GM18498 (cell line): Measurements from ENCODE around the gene SERF1B.
"Not testable (repeated sequence)": the region's sequence is repeated elsewhere in the genome, so short reads cannot be mapped to it uniquely, and the experiment has no call there.

Experiments
- ATAC-seq: cut with Tn5 transposase; IDR thresholded peaks from one replicate; pipeline ENCODE4 v1.9.1; 2021; ENCODE audit warnings: mild to moderate bottlenecking, moderate library complexity; ENCODE audit not compliant: unreplicated experiment

Gene SERF1B

DNA sequence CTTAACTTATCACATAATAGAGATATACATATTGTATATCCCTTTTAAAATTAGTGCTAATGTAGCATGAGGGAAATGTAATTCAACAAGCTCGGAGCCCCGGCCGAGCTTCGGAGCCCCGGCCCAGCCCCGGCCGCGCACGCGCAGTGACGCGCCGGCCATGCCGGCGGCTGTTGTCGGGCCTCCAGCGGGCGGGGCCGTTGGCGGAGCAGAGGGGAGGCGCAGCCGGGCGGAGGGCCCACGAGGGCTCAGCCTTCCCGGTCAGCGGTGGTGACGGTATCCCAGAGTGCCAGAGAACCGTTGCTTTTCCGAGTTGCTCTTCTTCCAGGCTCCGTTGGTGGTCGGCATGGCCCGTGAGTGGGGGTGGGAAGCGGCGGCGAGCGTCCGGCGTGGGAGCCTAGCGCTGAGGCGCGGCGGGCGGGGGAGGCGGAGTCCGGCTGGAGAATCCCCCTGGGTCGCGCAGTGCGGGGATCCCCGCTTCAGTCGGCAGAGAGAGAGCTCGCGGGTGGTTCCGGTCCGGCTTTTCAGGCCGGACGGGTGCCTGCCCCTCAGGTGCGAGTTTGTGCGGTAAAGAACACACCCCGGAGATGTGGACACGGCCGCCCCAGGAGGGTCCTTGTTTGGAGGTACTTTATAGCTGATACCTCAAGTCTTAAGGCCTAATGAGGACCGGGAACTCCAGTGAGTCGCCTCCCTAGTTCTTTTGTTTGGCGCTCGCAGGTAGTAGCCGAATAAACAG, at the start of gene SERF1B:
Gene SERF1B (plus strand): TSS at position 146 of the 739 bp plus-strand sequence. CDS start 201 bp downstream, at position 347.
- peak; percentile 92 for ATAC-seq

DNA sequence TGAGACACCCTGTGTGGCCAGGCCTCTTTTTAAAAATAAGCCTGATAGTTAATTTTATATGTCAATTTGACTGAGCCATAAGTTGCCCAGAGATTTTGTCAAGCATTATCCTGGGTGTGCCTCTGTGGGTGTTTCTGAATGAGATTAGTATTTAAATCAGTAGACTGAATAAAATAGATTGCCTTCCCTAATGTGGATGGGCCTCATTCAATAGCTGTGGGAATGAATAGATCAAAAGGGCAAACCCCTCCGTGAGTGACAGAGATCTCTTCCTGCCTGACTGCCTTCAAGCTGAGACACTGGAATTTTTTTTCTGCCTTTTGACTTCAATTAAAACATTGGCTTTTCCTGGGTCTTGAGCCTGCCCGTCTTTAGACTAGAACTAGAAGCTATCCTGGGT, 33.3 kb upstream of the SERF1B start:
- not testable (repeated sequence) for ATAC-seq

DNA sequence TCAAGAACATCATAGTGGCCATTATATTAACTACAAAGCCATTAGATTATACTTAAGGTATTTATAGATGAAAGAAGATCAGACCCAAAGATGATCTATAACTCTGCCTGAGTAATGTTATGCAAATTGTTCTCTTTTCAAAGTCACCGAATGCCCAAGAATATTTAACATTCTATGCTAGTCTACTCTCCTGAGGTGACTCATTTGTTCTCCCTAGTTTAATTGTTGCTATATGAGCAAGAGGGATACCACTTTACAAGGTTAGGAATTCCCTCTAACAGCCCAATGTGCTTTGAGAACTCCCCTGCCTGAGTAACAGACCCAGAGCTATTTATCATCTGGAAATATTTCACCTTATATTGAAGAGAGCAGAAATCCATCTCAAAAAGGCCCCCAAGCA, 29.5 kb upstream of the SERF1B start:
- not testable (repeated sequence) for ATAC-seq

DNA sequence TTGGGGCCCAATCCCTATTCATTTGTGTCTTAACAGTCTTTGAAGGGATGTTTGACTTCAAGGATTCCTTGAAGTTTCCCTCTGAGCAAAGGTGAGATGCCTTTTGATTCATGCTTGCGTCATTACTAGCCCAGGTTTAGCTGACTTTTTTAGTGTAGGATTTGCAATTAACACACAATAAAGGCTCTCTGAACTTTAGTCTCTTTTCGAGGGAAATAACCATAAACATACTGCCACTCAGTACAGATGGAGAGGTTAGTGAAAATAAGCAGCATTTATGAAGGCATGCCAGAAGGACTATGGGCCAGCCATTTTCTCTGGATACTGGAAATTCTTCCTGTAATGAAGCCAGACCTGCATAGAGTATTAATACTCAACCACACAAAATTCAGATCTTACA, 4.4 kb upstream of the SERF1B start:
- not testable (repeated sequence) for ATAC-seq

DNA sequence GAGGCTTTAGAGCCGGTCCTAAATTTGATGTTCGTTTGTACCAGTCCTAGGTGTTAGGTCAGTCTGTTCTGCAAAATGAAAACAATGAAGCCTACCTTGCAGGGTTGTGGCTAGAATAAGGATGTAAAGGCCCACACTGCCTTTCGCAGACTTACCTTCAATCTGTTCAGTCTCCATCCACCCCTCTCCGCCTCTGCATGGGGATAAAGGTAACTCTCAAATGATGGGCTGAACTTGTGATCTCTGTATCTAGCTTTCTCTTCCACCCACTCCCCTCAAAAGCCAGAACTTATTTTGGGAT, 744 bp downstream of the SERF1B start:
- ATAC-seq = not testable (repeated sequence)

DNA sequence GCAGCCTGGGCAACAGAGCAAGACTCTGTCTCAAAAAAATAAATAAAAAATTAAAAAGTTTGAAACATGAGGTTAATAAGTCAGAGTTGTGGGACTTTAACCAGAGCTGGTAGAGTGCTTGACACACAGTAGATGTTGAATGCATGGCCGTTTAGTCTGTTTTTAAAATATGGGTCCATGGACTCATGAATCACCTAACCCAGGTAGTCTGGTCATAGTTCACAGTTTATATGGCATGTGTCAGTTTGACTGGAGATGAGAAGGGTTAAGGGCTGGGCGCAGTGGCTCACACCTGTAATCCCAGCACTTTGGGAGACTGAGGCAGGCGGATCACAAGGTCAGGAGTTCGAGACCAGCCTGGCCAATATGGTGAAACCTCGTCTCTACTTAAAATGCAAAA, 6.2 kb downstream of the SERF1B start:
- not testable (repeated sequence) for ATAC-seq

DNA sequence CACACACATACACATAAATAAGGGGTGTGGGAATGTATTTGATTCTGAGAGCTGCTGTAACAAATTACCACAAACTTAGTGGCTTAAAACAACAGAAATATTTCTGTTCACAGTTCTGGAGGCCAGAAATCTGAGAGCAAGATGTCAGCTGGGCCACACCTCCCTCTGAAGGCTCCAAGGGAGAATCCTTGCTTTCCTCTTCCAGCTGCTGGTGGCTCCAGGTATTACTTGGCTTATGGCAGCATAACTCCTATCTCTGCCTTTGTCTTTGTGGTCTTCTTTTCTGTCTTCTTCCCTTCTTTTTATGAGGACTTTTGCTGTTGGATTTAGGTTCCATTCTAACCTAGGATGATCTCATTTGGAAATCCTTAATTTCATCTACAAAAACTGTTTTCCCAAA, 16.4 kb downstream of the SERF1B start:
- not testable (repeated sequence) for ATAC-seq

DNA sequence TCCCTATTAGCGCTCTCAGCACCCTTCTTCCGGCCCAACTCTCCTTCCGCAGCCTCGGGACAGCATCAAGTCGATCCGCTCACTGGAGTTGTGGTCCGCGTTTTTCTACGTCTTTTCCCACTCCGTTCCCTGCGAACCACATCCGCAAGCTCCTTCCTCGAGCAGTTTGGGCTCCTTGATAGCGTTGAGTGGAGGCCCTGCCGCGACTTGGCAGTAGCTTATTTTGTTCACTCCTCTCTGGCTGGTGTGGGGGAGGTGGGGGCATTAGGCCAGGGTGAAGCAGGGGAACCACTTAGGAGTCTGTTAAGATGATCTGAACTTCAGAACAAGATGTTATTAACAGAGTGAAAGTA, 24.7 kb downstream of the SERF1B start:
- ATAC-seq = not testable (repeated sequence)

DNA sequence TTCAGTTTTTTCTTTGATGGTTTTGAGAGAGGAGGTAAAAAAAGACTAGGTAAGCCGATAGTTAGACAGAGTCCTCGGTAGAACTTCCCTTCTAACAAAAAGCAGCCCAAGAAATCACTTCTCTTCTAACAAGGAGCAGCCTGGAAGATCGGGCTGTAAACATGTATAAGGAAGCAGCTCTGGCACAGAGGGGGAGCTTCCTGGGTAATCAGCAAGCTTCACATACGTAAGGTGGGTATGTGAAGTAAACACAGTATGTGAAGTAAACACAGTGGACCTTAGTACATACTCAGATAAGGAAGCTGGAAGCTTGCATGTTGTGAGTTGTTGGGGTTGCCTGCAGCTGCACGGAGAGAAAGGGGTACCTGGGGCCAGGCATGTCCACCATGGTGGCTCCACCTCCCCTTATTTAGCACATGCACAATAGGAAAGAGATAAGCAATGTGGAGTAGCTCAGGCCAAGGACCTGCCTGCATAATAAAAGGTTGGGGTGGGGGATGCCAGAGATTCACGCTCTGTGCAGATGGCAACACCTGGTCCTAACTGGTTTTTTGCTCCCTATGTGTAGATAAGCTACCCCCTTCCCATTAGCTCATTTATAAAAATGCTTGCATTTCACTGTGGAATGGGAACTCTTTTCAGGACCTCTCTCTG, 31.4 kb downstream of the SERF1B start:
- ATAC-seq = not testable (repeated sequence)

DNA sequence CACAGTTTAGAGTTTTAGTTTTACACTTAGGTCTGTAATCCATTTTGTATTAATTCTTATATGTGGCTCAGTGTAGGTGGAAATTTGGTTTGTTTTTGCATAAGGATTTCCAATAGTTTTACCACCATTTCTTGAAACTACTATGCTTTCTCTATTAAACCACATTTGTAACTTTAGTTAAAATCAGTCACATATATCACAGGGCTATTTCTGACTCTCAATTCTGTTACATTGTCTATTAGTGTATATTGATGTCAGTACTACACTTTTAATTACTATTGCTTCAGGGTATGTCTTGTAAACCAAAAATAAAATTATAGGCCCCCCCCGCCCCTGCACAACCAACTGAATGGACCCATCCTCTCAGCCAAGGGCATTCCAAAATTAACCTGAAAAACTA, 32.1 kb downstream of the SERF1B start:
- not testable (repeated sequence) for ATAC-seq

DNA sequence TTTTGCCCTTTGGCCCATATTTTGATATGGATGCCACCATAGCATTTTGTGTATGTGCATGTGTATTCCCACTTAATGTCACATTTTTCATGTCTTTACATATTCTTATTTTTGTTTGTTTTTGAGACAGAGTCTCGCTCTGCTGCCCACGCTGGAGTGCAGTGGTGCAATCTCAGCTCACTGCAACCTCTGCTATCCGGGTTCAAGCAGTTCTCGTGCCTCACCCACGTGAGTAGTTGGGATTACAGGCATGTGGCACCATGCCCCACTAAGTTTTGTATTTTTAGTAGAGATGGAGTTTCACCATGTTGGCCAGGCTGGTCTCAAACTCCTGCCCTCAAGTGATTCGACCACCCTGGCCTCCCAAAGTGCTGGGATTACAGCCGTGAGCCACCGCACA, 52.6 kb downstream of the SERF1B start:
- not testable (repeated sequence) for ATAC-seq

DNA sequence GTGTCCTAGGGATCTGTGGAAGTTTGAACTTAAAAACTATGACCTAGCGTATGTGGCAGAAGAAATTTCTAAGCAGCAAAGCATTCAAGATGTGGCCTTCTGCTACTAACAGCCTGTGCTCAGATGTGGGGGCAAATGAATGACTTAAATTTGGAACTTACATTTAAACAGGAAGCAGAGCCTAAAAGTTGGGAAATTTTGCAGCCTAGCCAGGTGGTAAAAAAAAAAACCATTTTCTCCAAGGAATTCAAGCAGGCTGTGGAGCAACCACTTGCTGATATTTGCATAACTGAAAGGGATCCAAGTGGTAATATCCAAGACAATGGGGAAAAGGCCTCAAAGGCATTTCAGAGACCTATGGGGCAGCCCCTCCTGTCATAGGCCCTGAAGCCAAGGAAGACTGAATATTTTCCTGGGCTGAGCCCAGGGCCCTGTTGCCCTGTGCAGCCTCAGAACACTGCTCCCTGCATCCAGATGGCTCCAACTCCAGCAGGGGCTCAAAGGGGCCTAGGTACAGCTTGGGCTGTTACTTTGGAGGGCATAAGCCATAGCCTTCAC, 63.9 kb downstream of the SERF1B start:
- ATAC-seq = not testable (repeated sequence)

DNA sequence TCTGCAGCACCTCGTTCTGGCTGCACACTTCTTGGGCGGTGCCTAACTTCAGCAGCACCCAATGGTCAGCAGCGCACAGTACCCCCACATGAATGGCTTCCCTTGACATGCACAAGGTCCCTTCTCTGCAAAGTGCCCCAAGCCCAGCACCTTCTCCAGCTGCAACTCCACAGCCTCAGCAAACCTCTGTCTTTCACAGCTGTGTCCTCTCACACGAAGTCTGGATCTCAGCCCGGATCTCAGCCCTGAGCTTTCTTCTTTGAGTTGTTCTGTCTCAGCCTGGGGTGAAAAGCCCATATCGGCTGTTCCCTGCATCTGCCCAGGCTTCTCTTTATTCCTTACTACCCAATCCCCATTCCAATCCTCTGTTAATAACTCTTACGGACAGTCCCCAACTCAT, 66.7 kb downstream of the SERF1B start:
- ATAC-seq = not testable (repeated sequence)
